ENCODE data around the gene FGD6. TPM values are rescaled to one million over a fixed set of nuclear protein-coding genes. Genes with fewer than 3 reads are reported as not detected.
"Not testable (repeated sequence)": the region's sequence is repeated elsewhere in the genome, so short reads cannot be mapped to it uniquely, and the experiment has no call there.

Gene FGD6
- polyA plus RNA-seq, 4 donors = 0.89 to 11.4 (median 1.3) TPM

DNA sequence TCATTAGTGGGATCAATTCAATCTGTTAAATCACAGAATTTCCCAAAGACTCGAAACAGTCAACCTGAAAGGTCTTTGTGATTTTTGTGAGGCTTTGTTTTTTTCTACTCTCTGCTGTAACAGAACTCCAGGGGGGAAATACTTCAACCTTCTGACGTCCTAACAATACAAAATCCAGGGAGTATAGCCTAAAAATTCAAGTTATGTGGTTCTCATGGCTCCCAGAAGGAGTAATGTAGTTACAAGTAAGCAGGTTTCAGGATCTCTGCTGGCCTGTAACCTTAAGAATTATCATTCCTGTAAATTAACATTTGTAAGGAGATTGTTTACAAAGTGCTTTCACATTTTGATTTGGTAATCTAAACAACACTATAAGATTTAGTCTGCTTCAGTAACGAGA lies 40.3 kb upstream of the FGD6 start:
- WGBS, 3 donors = 82 to 95% (median 91%) methylated on average over 3 of the region's 3 CpGs

DNA sequence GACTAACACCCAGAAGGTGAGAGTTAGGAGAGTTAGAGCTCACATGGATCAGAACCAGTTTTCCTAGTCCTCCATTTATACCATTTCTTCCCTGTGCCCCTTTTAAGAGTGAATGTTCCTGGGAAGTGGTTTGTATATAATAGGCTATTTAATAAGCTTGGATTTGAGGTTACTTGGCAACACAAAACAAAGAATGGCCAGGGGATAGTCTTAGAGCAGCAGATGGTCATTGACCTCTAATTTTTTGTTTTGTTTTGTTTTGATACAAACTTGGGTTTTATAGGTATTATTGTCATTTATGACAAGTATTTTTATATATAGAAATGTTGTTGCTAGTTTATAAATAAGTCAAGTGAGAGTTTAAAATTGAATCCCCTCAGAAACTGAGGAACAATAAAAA lies 36.1 kb upstream of the FGD6 start:
- no peak for FAIRE-seq
- no peaks in the 10 kb centered on the region for H3K9me3 ChIP-seq (ENCODE audit: control insufficient read depth in 2 of 2, insufficient read depth in 1 of 2, low read depth in 1 of 2, low read length in 1 of 2)
- H3K4me1 ChIP-seq (ENCODE audit: control insufficient read depth in 3 of 3, insufficient read depth in 2 of 3, low read depth in 1 of 3, low read length in 2 of 3) = no peaks in the 10 kb centered on the region
- H3K4me3 ChIP-seq (ENCODE audit: low read depth in 1 of 3, low read length in 3 of 3) = no peak overlapping the region
- DNase-seq = no peak
- H3K27ac ChIP-seq (ENCODE audit: low read depth in 1 of 3, low read length in 2 of 3) = no peak overlapping the region
- no peaks in the 10 kb centered on the region for H3K27me3 ChIP-seq (ENCODE audit: control insufficient read depth in 3 of 3, insufficient read depth in 3 of 3, low read length in 3 of 3)
- peaks cover 0 to 23% (median 11%) of the 10 kb centered on the region in 3 donors for H3K36me3 ChIP-seq (ENCODE audit: control insufficient read depth in 3 of 3, insufficient read depth in 2 of 3, low read depth in 1 of 3, low read length in 3 of 3)

More for the DNA sequence above, 40.3 kb upstream of the FGD6 start:
- Histone ChIP-seq H3K27ac (ENCODE audit: low read depth in 1 of 3, low read length in 2 of 3) (no peak overlapping the region), H3K4me3 (ENCODE audit: low read depth in 1 of 3, low read length in 3 of 3) (no peak overlapping the region), H3K36me3 (ENCODE audit: control insufficient read depth in 3 of 3, insufficient read depth in 2 of 3, low read depth in 1 of 3, low read length in 3 of 3) (peaks cover 0 to 26% (median 9%) of the 10 kb centered on the region in 3 donors), H3K9me3 (ENCODE audit: control insufficient read depth in 2 of 2, insufficient read depth in 1 of 2, low read depth in 1 of 2, low read length in 1 of 2) (no peaks in the 10 kb centered on the region), H3K4me1 (ENCODE audit: control insufficient read depth in 3 of 3, insufficient read depth in 2 of 3, low read depth in 1 of 3, low read length in 2 of 3) (no peaks in the 10 kb centered on the region), H3K27me3 (ENCODE audit: control insufficient read depth in 3 of 3, insufficient read depth in 3 of 3, low read length in 3 of 3) (no peaks in the 10 kb centered on the region)
- FAIRE-seq (no peak), DNase-seq (no peak)

DNA sequence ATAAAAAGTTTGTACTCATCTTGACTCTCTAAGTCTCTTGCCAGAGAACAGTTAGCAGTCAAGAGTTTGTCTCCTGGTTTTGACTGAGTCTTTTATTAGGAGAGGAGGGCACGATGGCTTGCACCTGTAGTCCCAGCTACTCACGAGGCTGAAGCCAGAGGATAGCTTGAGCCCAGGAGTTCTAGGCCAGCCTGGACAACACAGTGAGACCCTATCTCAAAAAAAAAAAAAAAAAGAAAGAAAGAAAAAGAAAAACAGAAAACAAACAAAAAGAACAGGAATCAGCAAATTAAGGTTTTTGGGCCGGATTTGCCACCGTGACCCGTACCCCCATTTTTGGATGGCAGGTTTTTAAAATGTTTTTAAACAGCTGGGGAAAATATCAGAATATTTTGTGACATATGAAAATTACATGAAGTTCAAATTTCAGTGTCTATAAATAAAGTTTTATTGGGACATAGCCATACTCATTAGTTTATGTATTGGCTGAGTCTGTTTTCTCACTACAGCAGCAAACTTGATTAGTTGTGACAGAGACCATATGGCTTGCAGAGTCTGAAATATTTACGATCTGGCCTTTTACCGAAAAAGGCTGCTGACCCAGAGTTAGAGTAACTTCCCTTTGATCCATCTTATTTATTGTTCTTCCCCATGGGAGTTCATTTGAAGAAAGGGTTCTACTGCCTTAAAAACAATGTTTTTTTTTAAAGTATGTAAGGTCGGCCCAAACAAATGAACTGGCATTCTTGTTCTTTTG lies 31.5 kb upstream of the FGD6 start:
- no peak overlapping the region for H3K4me3 ChIP-seq (ENCODE audit: low read depth in 1 of 3, low read length in 3 of 3)
- DNase-seq (no peak), FAIRE-seq (no peak)
- 83 to 92% (median 89%) methylated on average over 8 of the region's 8 CpGs for WGBS, 3 donors
- H3K27me3 ChIP-seq (ENCODE audit: control insufficient read depth in 3 of 3, insufficient read depth in 3 of 3, low read length in 3 of 3) = no peaks in the 10 kb centered on the region
- peaks cover 0 to 3% of the 10 kb centered on the region in 2 donors for H3K9me3 ChIP-seq (ENCODE audit: control insufficient read depth in 2 of 2, insufficient read depth in 1 of 2, low read depth in 1 of 2, low read length in 1 of 2)
- H3K36me3 ChIP-seq (ENCODE audit: control insufficient read depth in 3 of 3, insufficient read depth in 2 of 3, low read depth in 1 of 3, low read length in 3 of 3) = peaks cover 0 to 14% (median 4%) of the 10 kb centered on the region in 3 donors
- no peak overlapping the region for H3K27ac ChIP-seq (ENCODE audit: low read depth in 1 of 3, low read length in 2 of 3)
- H3K4me1 ChIP-seq (ENCODE audit: control insufficient read depth in 3 of 3, insufficient read depth in 2 of 3, low read depth in 1 of 3, low read length in 2 of 3) = no peaks in the 10 kb centered on the region

DNA sequence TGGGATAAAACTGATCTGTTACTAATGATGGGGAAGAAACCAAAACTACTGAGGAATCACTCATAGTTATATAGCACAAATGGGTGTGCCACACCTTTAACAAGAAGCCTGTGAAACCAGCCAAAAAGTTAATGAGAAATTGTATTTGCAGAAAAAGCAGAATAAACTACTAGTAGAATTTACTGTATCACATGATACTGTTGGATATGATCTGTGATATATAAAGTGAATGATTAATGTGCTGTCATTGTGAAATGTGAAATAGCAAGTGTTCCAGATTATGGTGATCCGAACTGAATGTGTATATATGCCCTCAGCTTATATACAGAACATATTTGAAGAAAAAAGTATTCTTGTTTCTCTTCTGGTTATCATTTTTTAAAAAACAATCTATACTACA lies 30.8 kb upstream of the FGD6 start:
- DNase-seq (no peak), FAIRE-seq (no peak)

DNA sequence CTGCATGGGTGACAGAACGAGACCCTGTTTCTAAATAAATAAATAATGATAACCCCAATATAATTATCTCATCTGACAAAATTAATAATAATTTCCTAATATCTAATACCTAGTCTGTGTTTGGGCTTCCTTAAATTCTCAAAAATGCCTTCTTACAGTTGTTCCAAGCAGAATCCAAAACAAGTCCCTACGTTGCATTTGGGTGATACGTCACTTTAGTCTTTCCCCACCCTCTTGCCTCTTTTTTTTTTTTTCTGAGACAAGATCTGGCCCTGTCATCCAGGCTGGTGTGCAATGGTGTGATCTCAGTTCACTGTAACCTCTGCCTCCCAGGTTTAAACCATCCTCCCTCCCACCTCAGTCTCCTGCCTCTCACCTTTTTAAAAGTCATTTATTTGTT lies 27.1 kb upstream of the FGD6 start:
- FAIRE-seq = no peak
- no peaks in the 10 kb centered on the region for H3K27me3 ChIP-seq (ENCODE audit: control insufficient read depth in 3 of 3, insufficient read depth in 3 of 3, low read length in 3 of 3)
- H3K27ac ChIP-seq (ENCODE audit: low read depth in 1 of 3, low read length in 2 of 3) = no peak overlapping the region
- H3K4me3 ChIP-seq (ENCODE audit: low read depth in 1 of 3, low read length in 3 of 3) = no peak overlapping the region
- H3K36me3 ChIP-seq (ENCODE audit: control insufficient read depth in 3 of 3, insufficient read depth in 2 of 3, low read depth in 1 of 3, low read length in 3 of 3) = peaks cover 0 to 23% (median 2%) of the 10 kb centered on the region in 3 donors
- WGBS, 3 donors = 79 to 92% (median 91%) methylated on average over 3 of the region's 3 CpGs
- no peak for DNase-seq
- no peaks in the 10 kb centered on the region for H3K4me1 ChIP-seq (ENCODE audit: control insufficient read depth in 3 of 3, insufficient read depth in 2 of 3, low read depth in 1 of 3, low read length in 2 of 3)
- H3K9me3 ChIP-seq (ENCODE audit: control insufficient read depth in 2 of 2, insufficient read depth in 1 of 2, low read depth in 1 of 2, low read length in 1 of 2) = peaks cover 0 to 10% of the 10 kb centered on the region in 2 donors

More for the DNA sequence above, 30.8 kb upstream of the FGD6 start:
- Histone ChIP-seq H3K27ac (ENCODE audit: low read depth in 1 of 3, low read length in 2 of 3) (no peak overlapping the region), H3K27me3 (ENCODE audit: control insufficient read depth in 3 of 3, insufficient read depth in 3 of 3, low read length in 3 of 3) (no peaks in the 10 kb centered on the region), H3K4me1 (ENCODE audit: control insufficient read depth in 3 of 3, insufficient read depth in 2 of 3, low read depth in 1 of 3, low read length in 2 of 3) (no peaks in the 10 kb centered on the region), H3K4me3 (ENCODE audit: low read depth in 1 of 3, low read length in 3 of 3) (no peak overlapping the region), H3K9me3 (ENCODE audit: control insufficient read depth in 2 of 2, insufficient read depth in 1 of 2, low read depth in 1 of 2, low read length in 1 of 2) (peaks cover 0 to 9% of the 10 kb centered on the region in 2 donors), H3K36me3 (ENCODE audit: control insufficient read depth in 3 of 3, insufficient read depth in 2 of 3, low read depth in 1 of 3, low read length in 3 of 3) (peaks cover 0 to 16% (median 4%) of the 10 kb centered on the region in 3 donors)
- 81 to 87% (median 85%) methylated on average over 1 of the region's 1 CpG for WGBS, 3 donors

DNA sequence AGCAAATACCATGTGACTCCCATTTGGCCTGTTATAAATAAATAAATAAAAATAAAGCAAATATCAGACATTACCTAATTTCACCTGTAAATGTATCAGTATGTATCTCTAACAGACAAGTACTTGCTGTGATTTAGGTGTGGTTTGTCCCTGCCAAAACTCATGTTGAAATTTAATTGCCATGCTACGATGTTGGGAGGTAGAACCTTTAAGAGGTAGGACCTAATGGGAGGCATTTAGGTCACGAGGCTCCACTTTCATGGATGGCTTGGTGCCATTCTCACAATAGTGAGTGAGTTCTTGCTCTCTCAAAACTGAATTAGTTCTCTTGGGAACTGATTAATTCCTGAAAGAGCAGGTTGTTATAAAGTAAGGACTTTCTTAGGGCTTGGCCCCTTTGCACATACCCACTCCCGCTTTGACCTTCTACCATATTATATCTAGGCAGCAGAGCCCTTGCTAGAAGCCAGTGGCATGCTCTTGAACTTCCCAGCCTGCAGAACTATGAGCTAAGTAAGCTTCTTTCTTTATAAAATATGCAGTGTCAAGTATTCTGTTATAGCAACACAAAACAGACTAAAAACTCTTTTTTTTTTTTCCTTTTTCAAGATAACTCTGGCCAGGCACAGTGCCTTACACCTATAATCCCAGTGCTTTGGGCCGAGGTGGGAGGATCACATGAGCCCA lies 26.4 kb upstream of the FGD6 start:
- no peaks in the 10 kb centered on the region for H3K27me3 ChIP-seq (ENCODE audit: control insufficient read depth in 3 of 3, insufficient read depth in 3 of 3, low read length in 3 of 3)
- H3K4me3 ChIP-seq (ENCODE audit: low read depth in 1 of 3, low read length in 3 of 3) = no peak overlapping the region
- WGBS, 3 donors = 97 to 99% (median 98%) methylated on average over 4 of the region's 4 CpGs
- H3K4me1 ChIP-seq (ENCODE audit: control insufficient read depth in 3 of 3, insufficient read depth in 2 of 3, low read depth in 1 of 3, low read length in 2 of 3) = no peaks in the 10 kb centered on the region
- peaks cover 0 to 10% of the 10 kb centered on the region in 2 donors for H3K9me3 ChIP-seq (ENCODE audit: control insufficient read depth in 2 of 2, insufficient read depth in 1 of 2, low read depth in 1 of 2, low read length in 1 of 2)
- FAIRE-seq (no peak), DNase-seq (no peak)
- no peak overlapping the region for H3K27ac ChIP-seq (ENCODE audit: low read depth in 1 of 3, low read length in 2 of 3)
- H3K36me3 ChIP-seq (ENCODE audit: control insufficient read depth in 3 of 3, insufficient read depth in 2 of 3, low read depth in 1 of 3, low read length in 3 of 3) = peaks cover 0 to 23% (median 2%) of the 10 kb centered on the region in 3 donors

DNA sequence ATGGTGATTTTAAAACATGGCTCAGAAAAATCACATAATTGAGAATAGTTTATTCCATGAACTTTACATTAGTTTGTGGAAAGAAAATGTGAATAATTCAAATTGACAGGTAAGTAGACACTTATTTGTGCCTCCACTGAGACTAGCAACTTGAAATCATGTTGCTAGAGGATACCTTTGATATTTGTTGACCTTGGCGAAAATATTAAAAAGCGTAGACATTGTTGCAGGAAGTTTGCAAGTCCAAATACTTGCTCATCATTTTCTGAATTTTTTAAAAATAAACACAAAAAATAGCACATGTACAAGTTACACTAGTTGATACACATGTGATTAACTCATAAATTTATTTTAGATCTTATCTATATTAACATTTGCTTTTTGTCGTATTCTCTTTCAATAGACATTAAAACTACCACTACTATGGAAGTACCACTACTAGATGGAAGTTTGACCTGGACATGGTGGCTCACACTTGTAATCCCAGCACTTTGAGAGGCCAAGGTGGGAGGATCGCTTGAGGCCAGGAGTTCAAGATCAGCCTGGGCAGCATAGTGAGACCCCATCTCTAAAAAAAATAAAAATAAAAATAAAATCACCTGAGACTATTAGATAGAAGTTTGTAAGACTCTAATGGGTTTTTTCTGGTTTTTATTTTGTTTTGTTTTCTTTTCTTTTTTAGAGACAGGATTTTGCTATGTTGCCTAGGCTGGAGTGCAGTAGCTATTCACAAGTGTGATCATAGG lies 24.7 kb upstream of the FGD6 start:
- FAIRE-seq (no peak), DNase-seq (no peak)
- H3K27ac ChIP-seq (ENCODE audit: low read depth in 1 of 3, low read length in 2 of 3) = no peak overlapping the region
- no peaks in the 10 kb centered on the region for H3K4me1 ChIP-seq (ENCODE audit: control insufficient read depth in 3 of 3, insufficient read depth in 2 of 3, low read depth in 1 of 3, low read length in 2 of 3)
- peaks cover 0 to 10% of the 10 kb centered on the region in 2 donors for H3K9me3 ChIP-seq (ENCODE audit: control insufficient read depth in 2 of 2, insufficient read depth in 1 of 2, low read depth in 1 of 2, low read length in 1 of 2)
- WGBS, 3 donors = 94 to 96% (median 95%) methylated on average over 4 of the region's 4 CpGs
- no peaks in the 10 kb centered on the region for H3K27me3 ChIP-seq (ENCODE audit: control insufficient read depth in 3 of 3, insufficient read depth in 3 of 3, low read length in 3 of 3)
- H3K36me3 ChIP-seq (ENCODE audit: control insufficient read depth in 3 of 3, insufficient read depth in 2 of 3, low read depth in 1 of 3, low read length in 3 of 3) = peaks cover 0 to 23% (median 2%) of the 10 kb centered on the region in 3 donors
- H3K4me3 ChIP-seq (ENCODE audit: low read depth in 1 of 3, low read length in 3 of 3) = no peak overlapping the region

DNA sequence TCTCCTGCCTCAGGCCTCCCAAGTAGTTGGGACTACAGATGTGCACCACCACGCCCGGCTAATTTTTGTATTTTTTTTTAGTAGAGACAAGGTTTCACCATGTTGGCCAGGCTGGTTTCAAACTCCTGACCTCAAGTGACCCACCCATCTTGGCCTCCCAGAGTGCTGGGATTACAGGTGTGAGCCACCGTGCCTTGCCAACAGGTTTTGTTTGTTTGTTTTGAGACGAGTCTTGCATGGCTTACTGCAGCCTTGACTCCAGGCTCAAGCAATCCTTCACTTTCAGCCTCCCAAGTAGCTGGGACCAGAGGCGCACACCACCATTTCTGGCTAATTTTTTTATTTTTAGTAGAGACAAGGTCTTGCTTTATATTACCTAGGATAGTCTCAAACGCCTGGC lies 23.9 kb upstream of the FGD6 start:
- not testable (repeated sequence) for H3K4me3 ChIP-seq (ENCODE audit: low read depth in 1 of 3, low read length in 3 of 3); H3K4me1 ChIP-seq (ENCODE audit: control insufficient read depth in 3 of 3, insufficient read depth in 2 of 3, low read depth in 1 of 3, low read length in 2 of 3); H3K27me3 ChIP-seq (ENCODE audit: control insufficient read depth in 3 of 3, insufficient read depth in 3 of 3, low read length in 3 of 3); H3K27ac ChIP-seq (ENCODE audit: low read depth in 1 of 3, low read length in 2 of 3); DNase-seq; FAIRE-seq
- WGBS, 3 donors = 82 to 90% (median 89%) methylated on average over 6 of the region's 6 CpGs
- Histone ChIP-seq H3K36me3 (ENCODE audit: control insufficient read depth in 3 of 3, insufficient read depth in 2 of 3, low read depth in 1 of 3, low read length in 3 of 3) (peaks cover 0 to 26% (median 0%) of the 10 kb centered on the region in 3 donors), H3K9me3 (ENCODE audit: control insufficient read depth in 2 of 2, insufficient read depth in 1 of 2, low read depth in 1 of 2, low read length in 1 of 2) (peaks cover 0 to 15% of the 10 kb centered on the region in 2 donors)

Measured in small intestine (tissue), 7 donors.